Cardiac muscle cell (in vitro differentiated cells and primary cell): ENCODE results near the gene MAST4. TPM values are rescaled to one million over a fixed set of nuclear protein-coding genes. Genes with fewer than 3 reads are reported as not detected.
A peak's percentile ranks its signal among the peaks of the same experiment; 100 is the strongest.

Experiments used
- DNase-seq, 2 donors: peaks; one replicate each; pipeline versions ENCODE4 v3.0.0 to v3.0.0-alpha.2; 2010 to 2017; ENCODE audit warnings: low read depth in 1 of 2, low spot score in 1 of 2
- H3K27ac ChIP-seq: fragments of 200-600 bp; sonication (generic); 2 replicates; pipeline ENCODE4 v1.5.1; 2016
- H3K27me3 ChIP-seq: fragments of 200-600 bp; sonication (generic); 2 replicates; pipeline ENCODE4 v1.6.0; 2016; ENCODE audit warnings: control low read depth
- H3K36me3 ChIP-seq: fragments of 200-600 bp; sonication (generic); 2 replicates; pipeline ENCODE4 v1.5.1; 2016; ENCODE audit warnings: control low read depth
- H3K4me1 ChIP-seq: fragments of 200-600 bp; sonication (generic); 2 replicates; pipeline ENCODE4 v1.8.1; 2017; ENCODE audit warnings: low read depth, mild to moderate bottlenecking, mixed run types
- H3K4me3 ChIP-seq: fragments of 200-600 bp; sonication (generic); 2 replicates; pipeline ENCODE4 v1.5.1; 2016; ENCODE audit warnings: mild to moderate bottlenecking
- H3K9me3 ChIP-seq: fragments of 200-600 bp; sonication (generic); 2 replicates; pipeline ENCODE4 v1.5.1; 2017; ENCODE audit warnings: low read depth, mild to moderate bottlenecking, control low read depth
- CTCF ChIP-seq: IDR thresholded peaks from 2 replicates; pipeline ENCODE4 v1.5.1; 2012; ENCODE audit warnings: low read depth, mild to moderate bottlenecking, low read length
- polyA plus RNA-seq: library from polyadenylated mRNA; unstranded; fragments of >200 nt; fragmentation: Nextera tagmentation; extraction: Ambion mirVana; gene quantifications from 2 replicates; pipeline ENCODE4 v1.2.1, GENCODE V29; 2016
- total RNA-seq: library from RNA; depleted of rRNA; stranded (reverse); fragments of >200 nt; gene quantifications from 2 replicates; pipeline ENCODE4 v1.2.3, GENCODE V29; 2016

The MAST4 gene
- total and polyA plus RNA-seq, 2 experiments from 2014 or later, result 33.1 to 58.0 TPM

- no peak overlapping the region for H3K27ac ChIP-seq
- no peak overlapping the region for H3K4me3 ChIP-seq
- H3K36me3 ChIP-seq, result no peaks in the 10 kb centered on the region
- H3K4me1 ChIP-seq, result no peaks in the 10 kb centered on the region
- no peak for DNase-seq
- H3K9me3 ChIP-seq, result no peaks in the 10 kb centered on the region
- H3K27me3 ChIP-seq, result no peaks in the 10 kb centered on the region
- TF ChIP-seq CTCF, result no peak
Observed at GRCh38 chr5:66929281-66929680, 333.1 kb downstream of the MAST4 start.

GRCh38 chr5:66929995-66930394 is 333.8 kb downstream of the MAST4 start:
- no peak for TF ChIP-seq CTCF
- no peak overlapping the region for H3K4me3 ChIP-seq
- H3K27ac ChIP-seq, result no peak overlapping the region
- H3K27me3 ChIP-seq, result no peaks in the 10 kb centered on the region
- no peak for DNase-seq
- H3K9me3 ChIP-seq, result no peaks in the 10 kb centered on the region
- no peaks in the 10 kb centered on the region for H3K36me3 ChIP-seq
- no peaks in the 10 kb centered on the region for H3K4me1 ChIP-seq

GRCh38 chr5:66931651-66932050 is 335.5 kb downstream of the MAST4 start:
- no peak for TF ChIP-seq CTCF
- no peaks in the 10 kb centered on the region for H3K4me1 ChIP-seq
- no peaks in the 10 kb centered on the region for H3K36me3 ChIP-seq
- H3K4me3 ChIP-seq, result no peak overlapping the region
- H3K9me3 ChIP-seq, result no peaks in the 10 kb centered on the region
- DNase-seq, result no peak
- no peak overlapping the region for H3K27ac ChIP-seq
- no peaks in the 10 kb centered on the region for H3K27me3 ChIP-seq

- no peak overlapping the region for H3K27ac ChIP-seq
- H3K4me1 ChIP-seq, result no peaks in the 10 kb centered on the region
- H3K9me3 ChIP-seq, result no peaks in the 10 kb centered on the region
- no peaks in the 10 kb centered on the region for H3K36me3 ChIP-seq
- H3K27me3 ChIP-seq, result no peaks in the 10 kb centered on the region
- no peak overlapping the region for H3K4me3 ChIP-seq
- DNase-seq, result peak in 1 of 2 donors; percentile 12
- no peak for TF ChIP-seq CTCF
Observed at GRCh38 chr5:66932457-66932856, 336.3 kb downstream of the MAST4 start.

GRCh38 chr5:66933066-66933465 is 336.9 kb downstream of the MAST4 start:
- Histone ChIP-seq H3K36me3 (no peaks in the 10 kb centered on the region), H3K27me3 (no peaks in the 10 kb centered on the region), H3K27ac (no peak overlapping the region), H3K4me3 (no peak overlapping the region), H3K9me3 (no peaks in the 10 kb centered on the region), H3K4me1 (no peaks in the 10 kb centered on the region)
- DNase-seq, result peak in 1 of 2 donors; percentile 25
- TF ChIP-seq CTCF, result no peak

- H3K36me3 ChIP-seq, result no peaks in the 10 kb centered on the region
- no peaks in the 10 kb centered on the region for H3K4me1 ChIP-seq
- no peaks in the 10 kb centered on the region for H3K27me3 ChIP-seq
- no peak overlapping the region for H3K27ac ChIP-seq
- H3K4me3 ChIP-seq, result no peak overlapping the region
- no peak for DNase-seq
- TF ChIP-seq CTCF, result no peak
- no peaks in the 10 kb centered on the region for H3K9me3 ChIP-seq
Observed at GRCh38 chr5:66939094-66939493, 342.9 kb downstream of the MAST4 start.
